GM18873 (cell line): ENCODE results near the gene DHX40.
"Not testable (repeated sequence)": the region's sequence is repeated elsewhere in the genome, so short reads cannot be mapped to it uniquely, and the experiment has no call there.

ENCODE experiments used
- ATAC-seq: cut with Tn5 transposase; IDR thresholded peaks from one replicate; pipeline ENCODE4 v1.9.1; 2021; ENCODE audit warnings: mild to moderate bottlenecking, moderate library complexity, moderate number of reproducible peaks; ENCODE audit not compliant: unreplicated experiment, low FRiP score

The DHX40 gene, protein sequence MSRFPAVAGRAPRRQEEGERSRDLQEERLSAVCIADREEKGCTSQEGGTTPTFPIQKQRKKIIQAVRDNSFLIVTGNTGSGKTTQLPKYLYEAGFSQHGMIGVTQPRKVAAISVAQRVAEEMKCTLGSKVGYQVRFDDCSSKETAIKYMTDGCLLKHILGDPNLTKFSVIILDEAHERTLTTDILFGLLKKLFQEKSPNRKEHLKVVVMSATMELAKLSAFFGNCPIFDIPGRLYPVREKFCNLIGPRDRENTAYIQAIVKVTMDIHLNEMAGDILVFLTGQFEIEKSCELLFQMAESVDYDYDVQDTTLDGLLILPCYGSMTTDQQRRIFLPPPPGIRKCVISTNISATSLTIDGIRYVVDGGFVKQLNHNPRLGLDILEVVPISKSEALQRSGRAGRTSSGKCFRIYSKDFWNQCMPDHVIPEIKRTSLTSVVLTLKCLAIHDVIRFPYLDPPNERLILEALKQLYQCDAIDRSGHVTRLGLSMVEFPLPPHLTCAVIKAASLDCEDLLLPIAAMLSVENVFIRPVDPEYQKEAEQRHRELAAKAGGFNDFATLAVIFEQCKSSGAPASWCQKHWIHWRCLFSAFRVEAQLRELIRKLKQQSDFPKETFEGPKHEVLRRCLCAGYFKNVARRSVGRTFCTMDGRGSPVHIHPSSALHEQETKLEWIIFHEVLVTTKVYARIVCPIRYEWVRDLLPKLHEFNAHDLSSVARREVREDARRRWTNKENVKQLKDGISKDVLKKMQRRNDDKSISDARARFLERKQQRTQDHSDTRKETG

GRCh38 chr17:59565171-59565958, at the start of gene DHX40:
Gene DHX40, plus strand, starts transcription at chr17:59565610. Its CDS starts 62 bp downstream, at chr17:59565672.
- ATAC-seq, result peak; percentile 69

GRCh38 chr17:59516451-59516850, 49.0 kb upstream of the DHX40 start:
- no peak for ATAC-seq

DNA sequence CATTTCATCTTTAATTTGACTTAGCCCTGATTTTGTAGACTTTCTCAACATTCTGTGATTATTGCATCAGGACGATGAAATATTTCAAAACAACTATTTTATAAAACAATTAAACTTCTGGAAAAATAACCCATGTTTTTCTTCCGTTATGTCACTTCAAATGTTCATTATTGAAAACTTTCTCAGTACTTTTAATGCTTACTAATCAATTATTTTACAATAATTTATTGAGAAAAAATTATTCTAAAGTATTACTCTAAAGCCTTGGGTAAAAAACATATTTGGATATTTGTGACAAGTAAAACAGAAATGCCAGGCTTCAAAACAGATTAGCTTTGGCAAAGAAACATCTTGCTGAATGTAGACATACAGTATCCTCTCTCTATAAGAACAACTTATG, 46.3 kb upstream of the DHX40 start:
- ATAC-seq, result no peak

- no peak for ATAC-seq
Measured at GRCh38 chr17:59520251-59520650, 45.2 kb upstream of the DHX40 start.

GRCh38 chr17:59521465-59522126, 43.8 kb upstream of the DHX40 start:
- no peak for ATAC-seq

- not testable (repeated sequence) for ATAC-seq
Measured at GRCh38 chr17:59524930-59525329, 40.5 kb upstream of the DHX40 start.

GRCh38 chr17:59525668-59526067, 39.7 kb upstream of the DHX40 start:
- ATAC-seq, result no peak

GRCh38 chr17:59526451-59526850, 39.0 kb upstream of the DHX40 start:
- no peak for ATAC-seq

GRCh38 chr17:59527325-59527917, 38.0 kb upstream of the DHX40 start:
- no peak for ATAC-seq

DNA sequence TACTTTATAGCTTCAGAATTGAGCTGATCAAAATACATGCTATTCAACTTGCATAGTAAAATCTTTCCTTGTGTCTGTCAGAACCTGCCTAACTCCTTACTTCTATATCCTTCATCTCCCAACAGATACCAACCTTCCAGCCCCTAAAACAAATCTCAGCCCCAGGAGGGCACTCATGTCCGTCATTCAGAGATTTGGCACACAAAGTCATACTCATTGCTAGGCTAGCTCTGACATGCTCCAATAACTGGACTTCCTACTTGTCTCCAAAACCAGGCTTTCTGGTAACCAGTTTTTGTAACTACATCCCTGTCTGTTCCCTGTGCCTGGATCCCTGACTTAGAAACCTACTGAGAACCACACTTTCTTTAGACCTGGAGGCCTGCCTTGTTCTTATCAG, 37.5 kb upstream of the DHX40 start:
- no peak for ATAC-seq

GRCh38 chr17:59530531-59530930, 34.9 kb upstream of the DHX40 start:
- no peak for ATAC-seq

GRCh38 chr17:59533694-59534093, 31.7 kb upstream of the DHX40 start:
- ATAC-seq, result no peak

DNA sequence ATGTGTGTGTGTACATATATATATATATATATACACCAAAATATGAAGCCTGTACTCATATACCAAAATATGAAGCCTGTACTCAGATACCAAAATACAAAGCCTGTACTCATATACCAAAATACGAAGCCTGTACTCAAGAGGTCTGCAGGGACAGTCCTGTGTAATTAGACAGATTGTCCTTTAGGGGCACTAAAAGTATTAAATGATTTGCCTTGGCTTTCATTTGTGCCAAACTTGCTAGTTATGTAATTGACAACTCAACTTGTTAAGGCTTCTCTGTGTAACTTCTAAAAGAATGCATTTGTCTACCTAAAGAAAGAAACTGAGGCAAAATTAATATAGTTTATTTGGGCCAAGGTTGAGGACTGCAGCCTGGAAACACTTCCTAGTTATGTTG, 30.8 kb upstream of the DHX40 start:
- no peak for ATAC-seq

DNA sequence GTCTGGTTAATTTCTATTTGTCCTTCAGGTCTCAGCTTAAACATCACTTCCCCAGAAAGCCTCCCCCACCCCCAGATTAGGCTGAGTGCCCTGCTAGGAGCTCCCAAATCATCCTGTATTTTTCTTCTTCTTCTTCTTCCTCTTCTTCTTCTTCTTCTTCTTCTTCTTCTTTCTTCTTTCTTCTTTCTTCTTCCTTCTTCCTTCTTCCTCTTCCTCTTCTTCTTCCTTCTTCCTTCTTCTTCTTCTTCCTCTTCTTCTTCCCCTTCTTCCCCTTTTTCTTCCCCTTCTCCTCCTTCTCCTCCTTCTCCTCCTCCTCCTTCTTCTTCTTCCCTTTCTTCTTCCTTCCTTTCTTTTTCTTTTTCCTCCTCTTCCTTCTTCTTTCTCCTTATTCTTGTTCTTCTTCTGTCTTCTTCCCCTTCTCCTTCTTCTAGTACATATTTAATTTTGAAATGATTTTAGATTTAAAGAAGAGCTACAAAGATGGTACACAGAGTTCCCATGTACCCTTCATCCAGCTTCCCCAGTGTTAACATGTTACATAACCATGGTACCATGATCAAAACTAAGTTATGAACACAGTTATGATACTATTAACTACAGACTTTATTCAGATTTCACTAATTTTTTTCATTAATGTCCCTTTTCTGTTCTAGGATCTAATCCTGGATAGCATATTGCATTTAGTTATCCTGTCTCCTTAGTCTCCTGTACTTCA, 27.1 kb upstream of the DHX40 start:
- ATAC-seq, result no peak

DNA sequence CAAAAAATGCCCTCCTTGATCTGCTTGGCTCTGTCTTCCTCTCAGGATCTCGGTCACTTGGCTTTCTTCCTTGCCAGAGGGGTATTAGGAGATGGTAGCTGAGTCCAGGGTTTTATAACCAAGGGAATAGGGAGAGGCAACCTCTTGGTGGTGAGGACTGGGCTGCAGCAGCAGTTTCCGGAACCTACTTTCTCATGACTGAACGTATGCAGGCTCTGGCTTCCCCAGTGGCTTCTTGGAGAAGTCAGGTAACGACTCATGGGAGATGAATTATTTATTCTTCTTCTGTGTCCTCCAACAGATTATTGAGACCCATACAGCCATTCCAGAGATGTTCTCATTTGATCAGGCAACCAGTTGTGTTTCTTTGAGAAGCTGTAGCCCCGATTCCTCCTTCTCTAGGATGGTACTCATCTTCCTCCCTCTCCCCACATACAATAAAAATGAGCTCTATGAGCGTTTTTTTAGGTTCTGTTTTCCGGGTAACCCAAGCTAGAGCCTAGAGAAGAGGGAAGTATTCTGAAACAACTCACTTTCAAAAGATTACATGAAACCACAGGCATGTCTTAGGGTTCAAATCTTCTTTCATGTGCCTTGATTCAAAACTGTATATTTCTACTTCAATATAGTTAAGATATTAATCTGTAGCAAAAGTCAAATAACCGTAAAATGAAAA, 22.3 kb upstream of the DHX40 start:
- no peak for ATAC-seq

GRCh38 chr17:59545942-59546341, 19.5 kb upstream of the DHX40 start:
- no peak for ATAC-seq

DNA sequence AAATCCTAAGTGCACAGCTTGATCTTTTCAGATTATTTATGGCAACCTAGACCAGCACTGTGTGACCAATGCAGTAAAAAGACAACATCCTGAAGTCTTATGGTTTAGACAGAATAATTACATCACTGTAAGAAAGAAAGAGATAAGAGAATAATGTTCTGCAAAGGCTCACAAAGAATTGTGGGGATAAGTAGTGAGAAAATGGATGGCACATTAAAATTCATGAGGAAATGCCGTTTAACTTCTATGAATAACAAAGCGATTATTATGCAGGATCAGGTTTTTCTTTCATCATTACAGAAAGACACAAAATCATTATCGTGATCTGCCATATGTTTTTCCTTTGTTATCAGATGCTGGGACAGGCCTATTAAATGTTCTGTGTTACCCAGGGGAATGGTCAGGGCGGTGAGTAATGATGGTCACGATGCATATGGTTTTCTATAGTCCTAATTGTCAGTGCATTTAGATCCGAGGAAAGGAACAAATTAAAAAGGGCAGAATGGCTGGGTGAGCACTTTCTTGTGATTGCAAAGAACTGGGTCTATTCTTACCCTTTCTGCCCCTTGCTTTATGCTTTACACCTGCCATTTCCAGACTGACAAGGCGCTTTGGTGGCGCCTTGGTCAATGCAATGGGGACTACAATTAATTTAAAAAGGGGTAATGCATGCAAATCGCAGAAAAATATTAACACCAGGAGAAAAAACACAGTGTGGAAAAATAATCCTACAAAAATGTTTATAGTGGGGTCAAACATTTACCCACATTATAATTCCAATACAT, 18.1 kb upstream of the DHX40 start:
- ATAC-seq, result no peak

DNA sequence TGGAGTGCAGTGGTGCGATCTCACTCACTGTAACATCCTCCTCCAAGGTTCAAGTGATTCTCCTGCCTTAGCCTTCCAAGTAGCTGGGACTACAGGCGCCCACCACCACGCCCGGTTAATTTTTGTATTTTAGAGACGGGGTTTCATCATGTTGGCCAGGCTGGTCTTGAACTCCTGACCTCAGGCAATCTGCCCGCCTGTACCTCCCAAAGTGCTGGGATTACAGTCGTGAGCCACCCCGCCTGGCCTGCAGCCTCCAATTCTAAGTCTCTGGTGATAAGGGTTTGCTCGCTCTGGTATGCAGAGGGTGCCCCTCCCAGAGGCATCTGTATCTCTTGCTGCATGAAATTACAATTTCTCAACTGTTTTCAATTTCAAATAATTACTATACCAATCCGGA, 16.4 kb upstream of the DHX40 start:
- ATAC-seq, result not testable (repeated sequence)
